Skeletal muscle cell (primary cell): Measurements from ENCODE around the gene ALPI.
"Not testable (repeated sequence)": the region's sequence is repeated elsewhere in the genome, so short reads cannot be mapped to it uniquely, and the experiment has no call there.

Source experiments
- DNase-seq: peaks from one replicate; pipeline ENCODE4 v3.0.0-alpha.2; 2010; ENCODE audit warnings: low read depth
- H3K4me3 ChIP-seq: 2 replicates; pipeline ENCODE4 v1.5.1; 2011; ENCODE audit warnings: low read depth, mild to moderate bottlenecking, control low read depth, low read length, moderate library complexity

The ALPI gene

GRCh38 chr2:232455426-232456255 lies at the start of gene ALPI:
ALPI (plus strand) TSS chr2:232456153; CDS start chr2:232456200, 47 bp downstream.
- H3K4me3 ChIP-seq, result no peak within 1 kb of the TSS
- no peak for DNase-seq

- H3K4me3 ChIP-seq, result no peak within 1 kb of the TSS
- no peak for DNase-seq
These were observed 49.2 kb upstream of the ALPI start, which contains the start of gene ALPG for GRCh38 chr2:232406556-232407310. ALPG (plus strand) TSS chr2:232406844; CDS start chr2:232406895, 51 bp downstream.

GRCh38 chr2:232407428-232408150 lies 48.4 kb upstream of the ALPI start:
- H3K4me3 ChIP-seq, DNase-seq: not testable (repeated sequence)

DNA sequence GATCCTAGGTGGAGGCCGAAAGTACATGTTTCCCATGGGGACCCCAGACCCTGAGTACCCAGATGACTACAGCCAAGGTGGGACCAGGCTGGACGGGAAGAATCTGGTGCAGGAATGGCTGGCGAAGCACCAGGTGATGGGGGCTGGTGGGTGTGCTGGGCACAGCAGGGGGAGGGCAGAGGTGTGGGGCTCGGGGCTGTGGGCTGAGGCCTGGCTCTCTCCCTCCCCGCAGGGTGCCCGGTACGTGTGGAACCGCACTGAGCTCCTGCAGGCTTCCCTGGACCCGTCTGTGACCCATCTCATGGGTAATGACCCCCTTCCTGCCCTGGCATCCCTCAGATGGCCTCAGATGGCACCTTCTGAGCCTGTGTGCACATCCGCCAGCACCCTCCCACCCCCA lies 47.7 kb upstream of the ALPI start:
- H3K4me3 ChIP-seq, DNase-seq: not testable (repeated sequence)

GRCh38 chr2:232409617-232410016 lies 46.3 kb upstream of the ALPI start:
- not testable (repeated sequence) for H3K4me3 ChIP-seq, DNase-seq

GRCh38 chr2:232410238-232410900 lies 45.6 kb upstream of the ALPI start:
- DNase-seq, result no peak
- no peak overlapping the region for H3K4me3 ChIP-seq

- DNase-seq, result no peak
- H3K4me3 ChIP-seq, result no peak overlapping the region
These were observed 43.9 kb upstream of the ALPI start for GRCh38 chr2:232411901-232412629.

- no peak overlapping the region for H3K4me3 ChIP-seq
- DNase-seq, result no peak
These were observed 43.0 kb upstream of the ALPI start for GRCh38 chr2:232412986-232413385.

DNA sequence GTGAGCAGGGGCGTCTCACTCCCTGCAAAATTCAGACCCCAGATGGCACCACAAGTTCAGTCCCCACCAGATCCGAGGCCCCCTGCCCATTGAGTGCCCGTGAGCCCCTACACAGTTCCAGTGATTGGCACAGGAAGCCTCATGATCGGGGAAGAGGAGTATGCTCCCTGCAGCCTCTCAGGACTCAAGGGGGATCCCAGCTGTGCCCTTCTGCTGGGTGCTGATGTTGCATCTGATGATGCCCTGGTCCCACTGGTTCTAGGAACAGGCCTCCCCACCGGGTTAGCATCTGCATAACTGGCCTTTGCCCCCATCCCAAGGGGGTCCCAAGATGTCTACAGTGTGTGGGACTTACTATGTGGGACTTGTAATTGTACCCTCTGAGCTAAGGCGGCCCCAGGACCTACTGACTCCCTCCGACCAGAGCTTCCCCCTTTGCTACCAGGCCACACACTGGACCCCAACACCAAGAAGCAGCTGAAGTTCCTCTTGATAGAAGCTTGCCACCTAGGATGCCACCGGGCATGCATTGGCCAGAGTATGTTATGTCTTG lies 40.7 kb upstream of the ALPI start:
- H3K4me3 ChIP-seq, result no peak overlapping the region
- no peak for DNase-seq

DNA sequence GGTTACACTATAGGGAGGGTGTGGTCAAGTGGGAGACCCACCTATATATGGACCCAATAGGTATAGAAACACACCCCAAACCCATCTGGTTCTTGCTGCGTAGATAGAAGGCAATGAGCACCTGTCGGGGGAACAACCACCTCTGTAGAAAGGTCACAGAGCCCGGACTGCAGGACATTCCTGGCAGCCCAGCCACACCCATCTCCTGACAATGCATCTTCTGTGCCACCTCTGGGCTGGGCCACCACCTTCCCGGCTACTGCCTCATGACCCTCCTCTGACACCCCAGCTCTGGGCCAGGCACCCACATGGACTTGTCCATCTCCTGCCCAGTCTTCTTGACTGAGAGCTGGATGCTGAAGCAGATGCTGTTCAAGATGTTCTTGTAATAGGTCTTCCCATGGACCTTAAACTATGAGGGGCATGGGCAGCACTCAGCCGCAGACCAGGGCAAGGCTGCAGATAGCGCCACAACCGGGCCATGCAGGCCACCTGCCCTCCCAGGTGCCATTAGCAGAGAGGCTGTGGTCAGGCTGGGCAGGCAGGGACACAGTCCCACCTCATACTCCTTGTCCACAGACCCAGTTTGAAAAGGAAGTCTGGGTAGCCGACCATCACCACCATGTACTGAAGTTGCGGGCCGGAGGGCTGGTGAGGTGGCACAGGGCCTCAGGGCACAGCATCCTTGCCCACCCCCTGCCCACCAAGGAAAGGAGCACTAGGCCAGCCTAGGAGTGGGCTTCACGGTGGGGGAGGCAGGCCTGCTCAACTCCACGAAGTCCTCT lies 40.0 kb upstream of the ALPI start:
- no peak overlapping the region for H3K4me3 ChIP-seq
- DNase-seq, result no peak

DNA sequence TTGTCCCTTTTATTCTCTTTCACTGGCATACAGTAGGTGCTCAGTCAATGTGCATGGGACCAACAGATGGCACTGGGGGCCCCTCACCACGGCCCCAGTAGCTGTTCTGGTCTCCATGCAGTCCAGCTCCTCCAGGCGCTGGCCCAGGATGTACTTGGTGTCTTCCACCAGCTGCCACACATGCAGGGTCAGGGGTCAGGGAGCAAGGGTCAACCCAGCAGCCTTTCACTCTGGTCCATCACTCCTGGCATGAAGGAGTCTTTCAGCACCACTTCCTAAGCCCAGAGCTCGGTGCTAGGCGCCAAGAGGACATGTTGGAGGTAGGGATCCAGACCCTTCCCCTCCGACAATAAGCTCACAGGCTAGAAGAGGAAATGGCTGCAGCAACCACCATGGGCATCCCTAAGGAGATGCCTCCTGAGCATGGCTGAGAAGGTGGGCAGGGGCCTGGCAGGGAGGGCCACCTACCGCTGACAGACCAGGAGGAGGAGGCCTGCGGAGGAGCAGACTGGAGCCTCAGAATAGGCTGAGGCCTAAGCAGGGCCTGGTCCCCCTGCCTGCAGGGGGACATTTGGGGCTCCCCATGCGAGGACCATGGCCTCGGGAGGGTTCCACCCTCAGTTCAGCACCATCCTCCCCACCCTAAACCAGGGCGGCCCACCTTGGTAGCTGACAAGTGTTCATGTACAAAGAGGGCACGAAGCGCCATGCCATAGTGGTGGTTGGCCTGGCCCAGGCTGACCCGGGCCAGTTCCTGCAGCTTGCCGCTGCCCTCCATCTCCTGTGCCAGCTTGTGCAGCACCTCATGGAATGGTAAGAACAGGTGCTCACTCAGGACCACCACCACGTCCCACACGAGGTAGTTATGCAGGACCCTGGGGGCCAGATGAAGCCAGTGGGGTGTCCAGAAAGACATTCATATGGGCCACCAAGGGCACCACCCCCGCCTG lies 39.2 kb upstream of the ALPI start:
- DNase-seq, result no peak
- no peak overlapping the region for H3K4me3 ChIP-seq

- H3K4me3 ChIP-seq, result no peak overlapping the region
- no peak for DNase-seq
These were observed 38.5 kb upstream of the ALPI start for GRCh38 chr2:232417489-232417888.

DNA sequence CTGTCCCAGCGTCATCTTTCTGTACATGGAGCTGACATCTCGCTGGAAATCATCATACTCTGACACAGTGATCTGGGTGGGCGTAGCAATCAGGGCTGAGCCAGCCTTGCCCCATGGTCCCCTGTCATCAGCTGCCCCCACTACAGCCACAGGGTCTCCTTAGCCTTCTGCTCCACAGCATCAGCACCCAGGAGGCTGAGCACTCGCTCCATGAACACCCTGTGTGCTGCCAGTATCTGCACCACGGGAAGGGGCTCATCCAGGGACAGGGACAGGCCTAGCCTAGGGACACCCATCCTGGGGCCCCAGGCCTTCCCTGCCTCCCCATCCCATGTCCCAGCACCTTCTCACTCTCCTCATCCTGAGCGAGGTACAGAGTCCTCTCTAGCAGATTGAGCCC lies 37.9 kb upstream of the ALPI start:
- H3K4me3 ChIP-seq, result no peak overlapping the region
- DNase-seq, result no peak

DNA sequence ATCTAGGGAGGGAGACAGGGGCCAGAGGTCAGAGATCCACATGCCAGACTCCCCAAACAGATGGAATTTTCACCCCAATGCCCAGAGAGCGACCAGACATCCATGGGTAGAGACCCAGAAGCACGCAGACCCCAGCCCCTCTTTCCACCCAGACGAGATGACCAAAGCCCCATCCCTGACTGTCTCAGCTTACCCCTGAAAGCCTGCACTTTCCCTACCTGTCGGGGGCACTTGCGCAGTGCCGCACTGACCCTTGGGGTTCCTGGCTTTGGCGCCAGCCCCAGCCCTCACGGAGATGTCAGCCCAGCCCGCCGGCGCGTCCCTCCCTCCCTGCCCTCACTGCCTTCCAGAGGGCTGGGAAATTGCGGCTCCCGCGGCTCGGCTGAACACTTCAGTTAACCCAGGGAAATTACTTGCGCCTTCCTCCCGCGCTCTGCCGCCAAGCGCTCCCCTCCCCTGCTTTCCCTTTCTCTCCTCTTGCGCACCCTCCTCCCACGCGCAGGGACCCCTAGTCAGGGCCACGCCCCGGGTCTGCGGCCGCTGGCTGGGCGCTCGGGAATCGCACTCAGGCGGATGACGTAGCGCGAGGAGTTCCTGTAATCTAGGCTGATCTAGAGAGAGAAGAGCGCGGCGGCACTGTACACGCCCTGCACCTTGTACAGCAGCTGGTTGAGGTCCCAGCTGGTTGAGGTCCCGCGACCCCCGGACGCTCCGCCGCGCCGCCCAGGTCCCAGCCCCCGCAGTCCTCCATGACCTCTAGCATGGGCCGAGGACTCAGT lies 37.3 kb upstream of the ALPI start:
- no peak for DNase-seq
- H3K4me3 ChIP-seq, result peak overlapping the region; percentile 18

- no peak overlapping the region for H3K4me3 ChIP-seq
- DNase-seq, result no peak
These were observed 36.5 kb upstream of the ALPI start for GRCh38 chr2:232419245-232420072.
